K562 (cell line): ENCODE results near the gene FKRP. TPM values are rescaled to one million over a fixed set of nuclear protein-coding genes. Genes with fewer than 3 reads are reported as not detected.

Experiments used
- ATAC-seq: fragments of 200-7000 bp; cut with Tn5 transposase; 3 replicates; pipeline ENCODE4 v1.9.1; 2020; ENCODE audit warnings: moderate library complexity
- BruUV-seq: library from RNA; stranded (reverse); fragments of 400-500 nt; replicated peaks from 2 replicates; lab custom pipeline; 2021; lab: Mats Ljungman, UMichigan
- CTCF ChIA-PET: fragments of 300-600 bp; formaldehyde crosslinking; extraction: SDS; loops from one replicate; lab custom pipeline; 2021; ENCODE audit warnings: low intra/inter-chr PET ratio; lab: Yijun Ruan, JAX
- POLR2A ChIA-PET: fragments of 300-600, 350-650 bp; sonication (Branson Sonifier 250); formaldehyde crosslinking; extraction: SDS; loops from one replicate; lab custom pipeline; 2021; ENCODE audit warnings: antibody characterized with exemption, inconsistent platforms; lab: Yijun Ruan, JAX
- DNase-seq, 4 experiments: peaks; one replicate each; pipeline versions ENCODE4 v3.0.0 to v3.0.0-alpha.2; 2011 to 2018; ENCODE audit warnings: low spot score in 3 of 4, mixed read lengths in 3 of 4; ENCODE audit errors: extremely low read depth in 1 of 4
- FAIRE-seq: peaks from 2 replicates; lab custom pipeline; 2011; peaks lifted over from hg19 to GRCh38; lab: Jason Lieb, UNC
- H2AFZ ChIP-seq: 2 replicates; pipeline ENCODE4 v1.6.0; 2011; ENCODE audit warnings: low read depth, low read length, control low read depth, inconsistent platforms
- H3K27ac ChIP-seq: fragments of 200-600 bp; 3 replicates; pipeline ENCODE4 v1.8.0; 2011; ENCODE audit warnings: low read depth, mild to moderate bottlenecking, control low read depth, inconsistent platforms, low read length, moderate library complexity, mixed read lengths; ENCODE audit errors: extremely low read depth
- H3K27me3 ChIP-seq, 2 experiments: fragments of 300-600 bp in 1 of 2; 2 replicates in 1 of 2; 3 replicates in 1 of 2; pipeline versions ENCODE4 v1.6.0 to v1.8.0; 2011; ENCODE audit warnings: inconsistent platforms in 2 of 2, low read length in 2 of 2, mild to moderate bottlenecking in 1 of 2, mixed read lengths in 1 of 2, moderate library complexity in 1 of 2; ENCODE audit not compliant: control insufficient read depth in 2 of 2, insufficient read depth in 2 of 2
- H3K36me3 ChIP-seq: fragments of 300-600 bp; 3 replicates; pipeline ENCODE4 v1.8.0; 2011; ENCODE audit warnings: mild to moderate bottlenecking, low read length, inconsistent platforms; ENCODE audit not compliant: control insufficient read depth, insufficient read depth
- H3K4me1 ChIP-seq, 2 experiments: fragments of 200-600 bp in 1 of 2; replicated peaks in 1 of 2; 2 replicates in 1 of 2; 3 replicates in 1 of 2; pipeline versions ENCODE4 v1.5.1 to v1.8.0; 2011; ENCODE audit warnings: inconsistent platforms in 2 of 2, low read length in 2 of 2, mild to moderate bottlenecking in 1 of 2, mixed read lengths in 1 of 2, moderate library complexity in 1 of 2; ENCODE audit not compliant: control insufficient read depth in 2 of 2, insufficient read depth in 2 of 2
- H3K4me2 ChIP-seq: 2 replicates; pipeline ENCODE4 v1.6.1; 2011; ENCODE audit warnings: low read length, control low read depth, inconsistent platforms, mixed read lengths; ENCODE audit not compliant: insufficient read depth
- H3K4me3 ChIP-seq: fragments of 200-600 bp; sonication (generic), shearing (Covaris generic); 2 replicates; pipeline ENCODE4 v1.5.1; 2016; ENCODE audit warnings: control low read depth, inconsistent platforms
- H3K79me2 ChIP-seq: fragments of 200-600 bp; 3 replicates; pipeline ENCODE4 v1.8.0; 2011; ENCODE audit warnings: low read length, inconsistent platforms; ENCODE audit not compliant: control insufficient read depth, insufficient read depth
- H3K9ac ChIP-seq, 2 experiments: 2 replicates each; pipeline versions ENCODE4 v1.6.0 to v1.6.1; 2011; ENCODE audit warnings: low read depth in 2 of 2, low read length in 2 of 2, control low read depth in 1 of 2, inconsistent platforms in 1 of 2, mild to moderate bottlenecking in 1 of 2, mixed read lengths in 1 of 2; ENCODE audit not compliant: insufficient read depth in 1 of 2
- H3K9me1 ChIP-seq: one replicate; pipeline ENCODE4 v1.6.0; 2011; ENCODE audit warnings: inconsistent platforms, mild to moderate bottlenecking, low read length, moderate library complexity; ENCODE audit not compliant: control insufficient read depth, insufficient read depth
- H3K9me3 ChIP-seq: replicated peaks from 2 replicates; pipeline ENCODE4 v1.5.1; 2011; ENCODE audit warnings: low read depth, low read length, inconsistent platforms; ENCODE audit not compliant: control insufficient read depth, insufficient read depth
- H4K20me1 ChIP-seq: replicated peaks from 2 replicates; pipeline ENCODE4 v1.6.1; 2011; ENCODE audit warnings: low read length, inconsistent platforms, mixed read lengths; ENCODE audit not compliant: control insufficient read depth, insufficient read depth
- ATF7 ChIP-seq: fragments of 450-650 bp; IDR thresholded peaks from 2 replicates; pipeline ENCODE4 v1.7.1; 2014; ENCODE audit warnings: mild to moderate bottlenecking, moderate library complexity
- DIDO1 ChIP-seq: fragments of 450-650 bp; IDR thresholded peaks from 2 replicates; pipeline ENCODE4 v1.6.1; 2016; ENCODE audit warnings: low read depth, missing biosample characterization, missing genetic modification characterization
- HNRNPL ChIP-seq: fragments of 200-400 bp; formaldehyde crosslinking; IDR thresholded peaks from 2 replicates; pipeline ENCODE4 v1.6.1; 2017; ENCODE audit warnings: low read depth, mild to moderate bottlenecking, low read length
- KHSRP ChIP-seq: fragments of 450-650 bp; IDR thresholded peaks from 2 replicates; pipeline ENCODE4 v1.6.1; 2017
- KLF6 ChIP-seq: fragments of 250-450 bp; sonication (Bioruptor Pico); IDR thresholded peaks from 2 replicates; pipeline ENCODE4 v1.4.0; 2020; ENCODE audit warnings: mild to moderate bottlenecking, moderate library complexity, borderline replicate concordance
- L3MBTL2 ChIP-seq: fragments of 450-650 bp; IDR thresholded peaks from 2 replicates; pipeline ENCODE4 v1.6.1; 2016; ENCODE audit warnings: mild to moderate bottlenecking, moderate library complexity
- NUFIP1 ChIP-seq: fragments of 450-650 bp; IDR thresholded peaks from 2 replicates; pipeline ENCODE4 v1.6.1; 2018; ENCODE audit not compliant: partially characterized antibody
- SMAD3 ChIP-seq: fragments of 450-650 bp; formaldehyde crosslinking; conservative IDR thresholded peaks from 2 replicates; pipeline ENCODE4 v1.4.0; 2020; ENCODE audit warnings: mild to moderate bottlenecking
- SREBF1 ChIP-seq: fragments of 150-350 bp; IDR thresholded peaks from 2 replicates; pipeline ENCODE4 v1.6.1; 2014; ENCODE audit warnings: antibody characterized with exemption, low read depth, low read length, borderline replicate concordance
- SRSF3 ChIP-seq: fragments of 200-400 bp; formaldehyde crosslinking; IDR thresholded peaks from 2 replicates; pipeline ENCODE4 v1.6.1; 2016; ENCODE audit warnings: mild to moderate bottlenecking, low read length, moderate library complexity; ENCODE audit not compliant: insufficient read depth
- TCF7 ChIP-seq: sonication (generic); IDR thresholded peaks from 2 replicates; pipeline ENCODE4 v1.6.1; 2016; ENCODE audit warnings: antibody characterized with exemption, borderline replicate concordance
- WGBS: fragments of 100-300 bp; shearing (Covaris generic); methylation state at CpG from one replicate; pipeline ENCODE4 v1.1.6; 2016; ENCODE audit warnings: low coverage, mixed read lengths; ENCODE audit not compliant: insufficient coverage; ENCODE audit errors: missing lambda C conversion rate; 5-methylcytosine and 5-hydroxymethylcytosine counted together
- in situ Hi-C: fragments of 300-500 bp; cut with MboI; formaldehyde crosslinking; loops from 4 replicates; pipeline ENCODE4 v1.15.0; 2018; ENCODE audit warnings: inconsistent platforms, mixed read lengths
- intact Hi-C: fragments of 100-400 bp; cut with micrococcal nuclease; formaldehyde crosslinking; loops from 2 replicates; pipeline ENCODE4 v1.14.2; 2022
- polyA plus RNA-seq, 8 experiments: library from polyadenylated mRNA; depleted of rRNA in 4 of 8; stranded (reverse) in 5 of 8; unstranded in 3 of 8; fragments of >200 nt; fragmentation: Nextera tagmentation in 2 of 8; fragmentation: Illumina TruSeq in 1 of 8; extraction: Ambion mirVana in 2 of 8; extraction: Trizol in 1 of 8; gene quantifications; 2 replicates each; pipeline versions ENCODE4 v1.2.1 to v1.2.3, GENCODE V29; 2011 to 2014; ENCODE audit warnings: inconsistent platforms in 1 of 8, missing spikeins in 1 of 8
- total RNA-seq, 7 experiments: library from RNA; depleted of rRNA in 6 of 7; stranded (reverse); fragments of >200 nt in 6 of 7; fragmentation: Illumina TruSeq in 2 of 7; extraction: Trizol in 2 of 7; gene quantifications; 2 replicates each; pipeline versions ENCODE4 v1.2.1 to v1.2.3, GENCODE V29; 2011 to 2021; ENCODE audit warnings: low replicate concordance in 1 of 7
- TF ChIP-seq, protein P1 (sequence below): fragments of 250-450 bp; sonication (Bioruptor Pico); IDR thresholded peaks from 2 replicates; pipeline ENCODE4 v1.4.0; 2020; ENCODE audit warnings: borderline replicate concordance
- TF ChIP-seq, protein P2 (sequence below), 2 experiments: fragments of 450-650 bp; conservative IDR thresholded peaks; 2 replicates each; pipeline ENCODE4 v1.6.1; 2017; ENCODE audit warnings: mild to moderate bottlenecking in 2 of 2, moderate library complexity in 2 of 2
- TF ChIP-seq, protein P3 (sequence below): fragments of 450-650 bp; IDR thresholded peaks from 2 replicates; pipeline ENCODE4 v1.6.1; 2016; ENCODE audit warnings: mild to moderate bottlenecking

FKRP gene
- total and polyA plus RNA-seq, 9 of the 15 experiments (the other 6 are each of a cell fraction or from before 2014, with no cell fraction given), result 0.68 to 16.1 (median 6.5) TPM

DNA sequence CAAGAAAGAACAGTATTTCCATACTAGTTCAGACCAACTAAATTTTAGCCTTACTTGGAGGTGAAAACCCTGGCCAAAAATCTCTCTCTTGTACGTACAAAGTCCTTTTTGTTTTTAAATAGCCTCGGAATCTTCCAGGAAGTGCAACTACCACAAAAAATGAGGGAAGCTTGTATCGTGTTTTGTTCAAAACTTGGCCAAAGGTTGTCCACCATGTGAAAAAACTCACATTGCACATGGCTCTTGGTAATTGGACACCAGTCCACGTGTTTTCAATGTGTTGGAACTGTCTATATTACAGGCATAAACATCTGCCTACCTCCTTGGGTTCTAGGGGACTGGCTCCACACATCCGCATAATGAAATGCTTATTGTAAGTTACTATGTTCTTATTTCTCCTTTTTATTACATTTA, 15.6 kb downstream of the FKRP start:
- Histone ChIP-seq H3K79me2 (no peaks in the 10 kb centered on the region), H4K20me1 (no peaks in the 10 kb centered on the region), H3K27ac (no peak overlapping the region), H3K4me1 (peaks cover 2 to 12% of the 10 kb centered on the region in 2 experiments; a peak in 4 of 5 replicates), H3K27me3 (no peaks in the 10 kb centered on the region), H2AFZ (peak overlapping the region; percentile 53; the same call in 1 of the 2 replicates), H3K4me2 (no peak overlapping the region), H3K9ac (no peak overlapping the region), H3K9me1 (no peaks in the 10 kb centered on the region), H3K4me3 (no peak overlapping the region), H3K36me3 (peaks cover 9% of the 10 kb centered on the region; the same call in 2 of the 3 replicates), H3K9me3 (no peaks in the 10 kb centered on the region)
- in situ Hi-C loops, result no loop called here
- DNase-seq, result no peak
- POLR2A ChIA-PET, result interaction anchor here (1.5 kb wide), 1 partner anchor 24 kb away, joined by 4 read pairs; no protein-coding TSS in a partner anchor
- intact Hi-C loops, result no loop called here
- BruUV-seq, result no TSS peak
- CTCF ChIA-PET, result no interaction called here
- 60% methylated on average over 5 of the region's 5 CpGs for WGBS
- ATAC-seq, result no peak
- FAIRE-seq, result peak; percentile 79
- TF ChIP-seq, protein P1, sequence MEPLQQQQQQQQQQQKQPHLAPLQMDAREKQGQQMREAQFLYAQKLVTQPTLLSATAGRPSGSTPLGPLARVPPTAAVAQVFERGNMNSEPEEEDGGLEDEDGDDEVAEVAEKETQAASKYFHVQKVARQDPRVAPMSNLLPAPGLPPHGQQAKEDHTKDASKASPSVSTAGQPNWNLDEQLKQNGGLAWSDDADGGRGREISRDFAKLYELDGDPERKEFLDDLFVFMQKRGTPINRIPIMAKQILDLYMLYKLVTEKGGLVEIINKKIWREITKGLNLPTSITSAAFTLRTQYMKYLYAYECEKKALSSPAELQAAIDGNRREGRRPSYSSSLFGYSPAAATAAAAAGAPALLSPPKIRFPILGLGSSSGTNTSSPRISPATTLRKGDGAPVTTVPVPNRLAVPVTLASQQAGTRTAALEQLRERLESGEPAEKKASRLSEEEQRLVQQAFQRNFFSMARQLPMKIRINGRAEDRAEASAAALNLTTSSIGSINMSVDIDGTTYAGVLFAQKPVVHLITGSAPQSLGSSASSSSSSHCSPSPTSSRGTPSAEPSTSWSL (CRISPR knock-in tag), result no peak
- TF ChIP-seq SREBF1, result no peak
- TF ChIP-seq KHSRP, result no peak
- no peak for TF ChIP-seq KLF6
- TF ChIP-seq, protein P2, sequence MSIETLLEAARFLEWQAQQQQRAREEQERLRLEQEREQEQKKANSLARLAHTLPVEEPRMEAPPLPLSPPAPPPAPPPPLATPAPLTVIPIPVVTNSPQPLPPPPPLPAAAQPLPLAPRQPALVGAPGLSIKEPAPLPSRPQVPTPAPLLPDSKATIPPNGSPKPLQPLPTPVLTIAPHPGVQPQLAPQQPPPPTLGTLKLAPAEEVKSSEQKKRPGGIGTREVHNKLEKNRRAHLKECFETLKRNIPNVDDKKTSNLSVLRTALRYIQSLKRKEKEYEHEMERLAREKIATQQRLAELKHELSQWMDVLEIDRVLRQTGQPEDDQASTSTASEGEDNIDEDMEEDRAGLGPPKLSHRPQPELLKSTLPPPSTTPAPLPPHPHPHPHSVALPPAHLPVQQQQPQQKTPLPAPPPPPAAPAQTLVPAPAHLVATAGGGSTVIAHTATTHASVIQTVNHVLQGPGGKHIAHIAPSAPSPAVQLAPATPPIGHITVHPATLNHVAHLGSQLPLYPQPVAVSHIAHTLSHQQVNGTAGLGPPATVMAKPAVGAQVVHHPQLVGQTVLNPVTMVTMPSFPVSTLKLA (conservative IDR thresholded peaks at IDR 0.05), result peak; percentile 45 to 47; a peak in 1 of 4 replicates
- TF ChIP-seq NUFIP1, result no peak
- TF ChIP-seq, protein P3, sequence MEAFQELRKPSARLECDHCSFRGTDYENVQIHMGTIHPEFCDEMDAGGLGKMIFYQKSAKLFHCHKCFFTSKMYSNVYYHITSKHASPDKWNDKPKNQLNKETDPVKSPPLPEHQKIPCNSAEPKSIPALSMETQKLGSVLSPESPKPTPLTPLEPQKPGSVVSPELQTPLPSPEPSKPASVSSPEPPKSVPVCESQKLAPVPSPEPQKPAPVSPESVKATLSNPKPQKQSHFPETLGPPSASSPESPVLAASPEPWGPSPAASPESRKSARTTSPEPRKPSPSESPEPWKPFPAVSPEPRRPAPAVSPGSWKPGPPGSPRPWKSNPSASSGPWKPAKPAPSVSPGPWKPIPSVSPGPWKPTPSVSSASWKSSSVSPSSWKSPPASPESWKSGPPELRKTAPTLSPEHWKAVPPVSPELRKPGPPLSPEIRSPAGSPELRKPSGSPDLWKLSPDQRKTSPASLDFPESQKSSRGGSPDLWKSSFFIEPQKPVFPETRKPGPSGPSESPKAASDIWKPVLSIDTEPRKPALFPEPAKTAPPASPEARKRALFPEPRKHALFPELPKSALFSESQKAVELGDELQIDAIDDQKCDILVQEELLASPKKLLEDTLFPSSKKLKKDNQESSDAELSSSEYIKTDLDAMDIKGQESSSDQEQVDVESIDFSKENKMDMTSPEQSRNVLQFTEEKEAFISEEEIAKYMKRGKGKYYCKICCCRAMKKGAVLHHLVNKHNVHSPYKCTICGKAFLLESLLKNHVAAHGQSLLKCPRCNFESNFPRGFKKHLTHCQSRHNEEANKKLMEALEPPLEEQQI, result no peak
- no peak for TF ChIP-seq DIDO1 (tag)
- TF ChIP-seq ATF7, result no peak
- no peak for TF ChIP-seq SRSF3
- TF ChIP-seq HNRNPL, result no peak
- TF ChIP-seq L3MBTL2, result peak; percentile 51; the same call in 1 of the 2 replicates
- TF ChIP-seq TCF7, result no peak
- no peak for TF ChIP-seq SMAD3 (CRISPR knock-in tag)
